ENCODE measurements around the gene SERPINH1. TPM values are rescaled to one million over a fixed set of nuclear protein-coding genes. Genes with fewer than 3 reads are reported as not detected.

The SERPINH1 gene
- polyA plus RNA-seq, 1 donor = 340 TPM

DNA sequence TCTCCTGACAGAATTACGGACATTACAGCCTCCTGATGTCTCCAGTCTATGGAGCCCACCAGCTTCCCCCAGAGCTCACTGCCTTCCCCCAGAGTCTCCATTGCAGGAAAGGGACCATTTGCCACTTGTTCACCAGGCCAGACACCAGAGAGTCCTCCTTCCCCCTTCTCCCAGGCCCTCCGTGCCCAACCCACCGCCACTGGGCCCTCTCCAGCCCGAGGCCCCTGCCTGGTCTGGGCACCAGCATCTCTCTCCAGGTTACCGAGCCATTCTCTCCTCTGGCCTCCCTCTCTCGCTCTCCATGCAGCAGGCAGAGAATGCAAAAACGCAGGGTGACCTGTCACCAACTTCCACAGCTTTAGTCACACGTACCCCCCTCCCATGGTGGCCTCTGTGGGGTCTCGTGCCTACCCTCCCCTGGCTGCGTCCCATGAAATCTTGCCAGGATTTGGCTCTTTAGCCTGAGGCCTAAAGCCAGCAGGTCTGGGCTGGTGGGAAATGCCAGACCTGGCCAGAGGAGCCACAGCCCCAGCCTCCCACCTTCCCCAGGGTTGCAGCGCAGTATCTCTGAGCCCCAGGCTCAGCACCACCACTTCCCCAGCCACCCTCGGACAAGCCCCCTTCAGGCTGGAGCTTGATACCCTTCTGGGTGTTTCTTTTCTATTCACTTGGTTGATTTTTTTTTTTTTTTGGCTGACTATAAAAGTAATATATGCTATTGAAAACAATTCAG lies 6.8 kb upstream of the SERPINH1 start:
- no peak for DNase-seq

- DNase-seq = no peak
These were observed 5.8 kb upstream of the SERPINH1 start for GRCh38 chr11:75556275-75556674.

- peak; percentile 81 for DNase-seq
These were observed 4.2 kb upstream of the SERPINH1 start for GRCh38 chr11:75557666-75558494.

DNA sequence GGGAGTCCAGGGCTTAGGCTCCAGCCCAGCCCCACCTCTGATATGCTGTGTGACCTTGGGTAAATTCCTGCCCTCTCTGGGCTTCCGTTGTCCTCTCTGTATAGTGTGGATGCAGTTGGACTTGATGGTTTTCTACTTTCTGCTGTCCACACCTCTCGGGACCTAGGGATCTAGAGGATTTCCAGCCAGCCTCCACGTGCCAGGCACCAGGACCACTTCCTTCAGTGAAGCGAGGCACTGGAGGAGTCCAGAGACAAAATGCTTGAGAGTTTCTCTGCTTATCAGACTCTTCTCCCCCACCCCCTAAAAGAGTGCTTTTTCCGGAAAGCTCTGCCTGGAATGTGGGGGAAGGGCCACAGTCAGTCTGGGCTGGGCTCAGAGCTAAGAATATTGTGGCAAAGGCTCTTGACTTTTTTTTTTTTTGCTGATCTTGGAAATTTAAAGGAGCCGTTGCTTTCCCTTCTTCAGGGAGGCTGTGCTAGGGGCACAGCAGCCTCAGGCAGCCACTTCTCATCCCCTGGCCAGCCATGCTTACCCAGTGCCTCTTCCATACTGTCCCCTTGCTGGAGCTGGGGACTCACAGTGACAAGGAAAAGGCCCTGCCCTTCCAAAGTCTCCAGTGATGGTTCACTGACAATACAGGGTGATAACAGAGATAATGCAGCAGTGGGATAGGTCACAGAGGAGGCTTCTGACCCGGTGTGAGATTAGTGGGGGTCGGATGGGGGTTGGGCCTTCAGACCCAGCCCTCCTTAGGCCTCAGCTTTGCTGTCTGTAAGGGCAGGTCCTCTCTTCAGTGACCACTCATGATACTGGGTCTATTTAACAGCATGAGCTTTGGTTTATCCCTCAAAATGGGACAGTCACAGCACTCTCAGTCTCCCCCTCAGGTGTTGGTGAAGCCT lies 2.9 kb upstream of the SERPINH1 start:
- peak; percentile 87 for DNase-seq

GRCh38 chr11:75560644-75561043 lies 1.4 kb upstream of the SERPINH1 start:
- no peak for DNase-seq

GRCh38 chr11:75561426-75562047 lies 516 bp upstream of the SERPINH1 start:
- no peak for DNase-seq

- peak; percentile 61 for DNase-seq
These were observed 907 bp downstream of the SERPINH1 start for GRCh38 chr11:75562836-75563484.

DNA sequence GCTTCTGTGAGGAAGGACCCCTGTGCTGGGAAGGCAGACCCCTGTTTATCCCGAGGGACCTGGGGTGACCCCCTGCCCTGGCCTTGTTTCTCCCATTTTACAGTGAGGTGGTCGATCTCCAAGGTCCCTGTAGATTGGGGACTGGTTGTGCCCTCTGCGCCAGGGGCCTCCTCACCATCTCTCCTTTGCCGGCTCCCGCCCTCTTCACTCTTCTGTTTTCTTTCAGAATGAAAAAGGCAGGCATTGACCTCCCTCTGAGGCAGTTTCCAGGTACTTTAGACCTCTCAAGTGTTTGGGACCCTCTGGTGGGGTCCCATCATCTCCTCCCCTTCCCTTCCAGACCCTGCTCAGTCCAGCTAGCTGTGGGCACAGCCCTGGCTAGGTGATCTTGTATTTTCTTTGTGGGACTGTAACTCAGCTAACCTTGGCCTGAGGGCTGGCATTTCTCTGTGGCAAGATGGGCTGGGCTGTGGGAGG lies 1.5 kb downstream of the SERPINH1 start:
- no peak for DNase-seq

DNA sequence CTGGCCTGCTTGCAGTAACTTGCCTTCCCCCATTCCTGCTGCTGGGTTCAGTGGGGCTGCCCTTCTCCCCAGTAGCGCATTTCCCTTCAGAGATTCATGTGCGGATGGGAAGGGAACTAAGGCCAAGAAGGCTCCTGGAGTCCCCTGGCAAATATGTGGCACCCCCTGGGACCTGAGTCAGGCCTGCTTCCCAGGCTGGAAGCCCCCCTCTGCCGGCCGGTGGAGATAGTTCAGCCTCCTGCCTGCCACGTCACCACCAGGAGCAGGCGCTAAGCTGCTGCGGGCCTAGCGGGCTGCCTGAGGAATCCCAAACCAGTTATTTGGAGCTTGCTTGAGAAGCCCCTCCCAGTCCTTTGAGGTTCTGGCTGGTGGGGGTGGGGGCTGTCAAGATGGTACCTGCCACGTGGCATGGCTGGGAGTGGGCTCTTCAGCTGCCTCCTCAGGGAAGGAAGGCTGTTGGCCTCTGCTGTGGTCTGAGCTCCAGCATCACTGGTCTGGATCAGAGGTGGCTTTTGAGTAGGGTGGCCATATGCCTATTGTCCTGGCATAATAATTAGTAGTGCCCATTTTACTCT lies 2.0 kb downstream of the SERPINH1 start:
- DNase-seq = peak; percentile 77

GRCh38 chr11:75565221-75565814 lies 3.3 kb downstream of the SERPINH1 start:
- DNase-seq = no peak

- DNase-seq = no peak
These were observed 4.1 kb downstream of the SERPINH1 start for GRCh38 chr11:75565916-75566762.

- DNase-seq = no peak
These were observed 4.8 kb downstream of the SERPINH1 start for GRCh38 chr11:75566763-75567279.

- no peak for DNase-seq
These were observed 5.9 kb downstream of the SERPINH1 start for GRCh38 chr11:75567971-75568370.

GRCh38 chr11:75568616-75569219 lies 6.7 kb downstream of the SERPINH1 start:
- DNase-seq = no peak

- no peak for DNase-seq
These were observed 8.6 kb downstream of the SERPINH1 start for GRCh38 chr11:75570559-75571139.

DNA sequence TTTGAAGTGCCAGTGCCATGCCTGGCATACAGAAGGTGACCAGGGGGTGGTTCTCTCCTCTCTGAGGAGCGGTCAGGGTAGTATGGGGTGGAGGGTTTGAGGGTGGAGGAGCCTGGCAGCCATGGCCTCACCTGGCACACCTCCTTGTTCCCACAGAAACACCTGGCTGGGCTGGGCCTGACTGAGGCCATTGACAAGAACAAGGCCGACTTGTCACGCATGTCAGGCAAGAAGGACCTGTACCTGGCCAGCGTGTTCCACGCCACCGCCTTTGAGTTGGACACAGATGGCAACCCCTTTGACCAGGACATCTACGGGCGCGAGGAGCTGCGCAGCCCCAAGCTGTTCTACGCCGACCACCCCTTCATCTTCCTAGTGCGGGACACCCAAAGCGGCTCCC lies 9.6 kb downstream of the SERPINH1 start:
- DNase-seq = no peak

GRCh38 chr11:75572744-75573143 lies 10.7 kb downstream of the SERPINH1 start:
- DNase-seq = no peak

DNA sequence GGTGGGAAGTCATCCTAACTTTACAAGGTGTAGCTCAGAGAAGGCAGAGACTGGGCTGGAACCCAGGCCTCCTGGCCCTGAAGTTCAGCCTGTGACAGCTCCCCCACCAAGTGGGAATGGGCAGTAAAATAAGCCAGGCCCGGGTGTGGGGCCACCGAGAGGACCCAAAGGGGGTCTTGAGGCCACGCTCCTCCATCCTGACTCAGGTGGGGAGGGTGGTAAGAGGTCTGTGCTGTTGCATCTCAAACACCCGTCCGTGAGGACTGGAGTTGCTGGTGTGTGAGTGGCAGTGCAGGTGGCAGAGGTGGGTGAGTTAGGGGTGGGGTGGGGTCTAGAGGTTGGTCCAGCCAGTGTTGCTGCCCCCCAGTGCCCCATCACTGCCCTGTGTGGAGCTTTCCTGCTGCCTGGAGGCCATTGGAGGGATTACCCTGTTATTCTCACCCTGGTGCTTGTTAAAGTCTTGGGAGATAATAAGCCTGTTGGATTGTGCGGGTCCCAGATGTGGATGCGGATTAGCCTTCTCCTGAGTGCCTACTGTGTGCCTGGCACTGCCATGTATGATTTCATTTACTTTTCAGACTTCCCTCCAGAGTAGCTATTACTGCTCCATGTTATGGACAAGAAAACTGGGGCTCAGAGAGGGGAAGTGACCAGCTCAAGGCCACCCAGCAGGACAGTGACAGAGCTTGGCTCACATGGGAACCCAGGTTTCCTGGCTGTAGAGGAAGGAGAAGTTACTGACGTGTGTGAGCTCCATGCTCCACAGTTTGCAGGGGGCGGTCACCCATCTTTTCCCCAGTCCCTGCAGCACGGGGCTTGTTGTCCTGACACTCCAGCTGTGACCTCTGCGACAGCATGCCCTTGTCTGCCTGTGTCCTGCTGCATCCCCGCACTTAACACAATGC lies 12.9 kb downstream of the SERPINH1 start:
- no peak for DNase-seq
